ENCODE results near the gene VANGL1. TPM values are rescaled to one million over a fixed set of nuclear protein-coding genes. Genes with fewer than 3 reads are reported as not detected.

Gene VANGL1
- total RNA-seq, 4 donors from 2014 or later, result 6.3 to 11.7 (median 8.1) TPM

GRCh38 chr1:115658646-115659045 lies 16.9 kb downstream of the VANGL1 start:
- TF ChIP-seq POLR2AphosphoS5 (IDR thresholded peaks at IDR 0.05) (no peak), EP300 (IDR thresholded peaks at IDR 0.05) (no peak), POLR2A (IDR thresholded peaks at IDR 0.05; ENCODE audit: low read depth) (no peak)
- TF ChIP-seq, protein P1, sequence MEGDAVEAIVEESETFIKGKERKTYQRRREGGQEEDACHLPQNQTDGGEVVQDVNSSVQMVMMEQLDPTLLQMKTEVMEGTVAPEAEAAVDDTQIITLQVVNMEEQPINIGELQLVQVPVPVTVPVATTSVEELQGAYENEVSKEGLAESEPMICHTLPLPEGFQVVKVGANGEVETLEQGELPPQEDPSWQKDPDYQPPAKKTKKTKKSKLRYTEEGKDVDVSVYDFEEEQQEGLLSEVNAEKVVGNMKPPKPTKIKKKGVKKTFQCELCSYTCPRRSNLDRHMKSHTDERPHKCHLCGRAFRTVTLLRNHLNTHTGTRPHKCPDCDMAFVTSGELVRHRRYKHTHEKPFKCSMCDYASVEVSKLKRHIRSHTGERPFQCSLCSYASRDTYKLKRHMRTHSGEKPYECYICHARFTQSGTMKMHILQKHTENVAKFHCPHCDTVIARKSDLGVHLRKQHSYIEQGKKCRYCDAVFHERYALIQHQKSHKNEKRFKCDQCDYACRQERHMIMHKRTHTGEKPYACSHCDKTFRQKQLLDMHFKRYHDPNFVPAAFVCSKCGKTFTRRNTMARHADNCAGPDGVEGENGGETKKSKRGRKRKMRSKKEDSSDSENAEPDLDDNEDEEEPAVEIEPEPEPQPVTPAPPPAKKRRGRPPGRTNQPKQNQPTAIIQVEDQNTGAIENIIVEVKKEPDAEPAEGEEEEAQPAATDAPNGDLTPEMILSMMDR (IDR thresholded peaks at IDR 0.05), result no peak
- intact Hi-C loops (cut with DNase I), result no loop called here
- 79% methylated on average over 1 of the region's 1 CpG for WGBS

DNA sequence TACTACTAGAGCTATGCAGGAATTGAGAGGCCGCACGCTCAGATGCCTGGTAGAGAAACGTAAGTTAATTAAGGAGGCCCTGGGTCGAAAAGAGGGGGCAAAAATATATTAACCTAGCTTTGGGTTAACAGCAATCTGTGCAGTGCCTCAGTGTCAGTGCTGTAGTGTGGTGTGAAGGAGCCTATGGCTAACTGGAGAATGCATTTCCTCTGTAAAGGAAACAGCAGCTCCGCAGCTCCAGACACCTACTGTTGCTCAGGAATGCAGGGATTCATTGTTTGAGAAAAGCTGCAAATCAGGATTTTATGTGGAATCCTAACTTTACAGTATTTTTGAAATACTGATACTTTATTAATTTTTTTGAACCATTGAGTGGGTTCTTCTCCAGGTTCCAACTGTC lies 18.4 kb downstream of the VANGL1 start:
- Histone ChIP-seq H3K27ac (replicated peaks in 1 of 4) (no peak overlapping the region), H3K27me3 (no peaks in the 10 kb centered on the region), H3K36me3 (peaks cover 9 to 64% (median 38%) of the 10 kb centered on the region in 4 donors), H3K4me1 (peaks cover 21 to 26% (median 24%) of the 10 kb centered on the region in 4 donors), H3K9me3 (no peaks in the 10 kb centered on the region), H3K4me3 (no peak overlapping the region)
- no peak for DNase-seq (ENCODE audit: extremely low spot score)
- TF ChIP-seq, protein P1 (IDR thresholded peaks at IDR 0.05), result no peak
- no peak for TF ChIP-seq POLR2AphosphoS5 (IDR thresholded peaks at IDR 0.05)
- TF ChIP-seq POLR2A (IDR thresholded peaks at IDR 0.05; ENCODE audit: low read depth), result no peak
- TF ChIP-seq EP300 (IDR thresholded peaks at IDR 0.05), result no peak
- intact Hi-C loops (cut with DNase I), result no loop called here
- 97% methylated on average over 5 of the region's 5 CpGs for WGBS

More at GRCh38 chr1:115658646-115659045, 16.9 kb downstream of the VANGL1 start:
- Histone ChIP-seq H3K9me3 (no peaks in the 10 kb centered on the region), H3K27ac (replicated peaks in 1 of 4) (no peak overlapping the region), H3K27me3 (no peaks in the 10 kb centered on the region), H3K4me3 (no peak overlapping the region), H3K36me3 (peaks cover 3 to 52% (median 24%) of the 10 kb centered on the region in 4 donors), H3K4me1 (peaks cover 30 to 37% (median 33%) of the 10 kb centered on the region in 4 donors)
- no peak for DNase-seq (ENCODE audit: extremely low spot score)

DNA sequence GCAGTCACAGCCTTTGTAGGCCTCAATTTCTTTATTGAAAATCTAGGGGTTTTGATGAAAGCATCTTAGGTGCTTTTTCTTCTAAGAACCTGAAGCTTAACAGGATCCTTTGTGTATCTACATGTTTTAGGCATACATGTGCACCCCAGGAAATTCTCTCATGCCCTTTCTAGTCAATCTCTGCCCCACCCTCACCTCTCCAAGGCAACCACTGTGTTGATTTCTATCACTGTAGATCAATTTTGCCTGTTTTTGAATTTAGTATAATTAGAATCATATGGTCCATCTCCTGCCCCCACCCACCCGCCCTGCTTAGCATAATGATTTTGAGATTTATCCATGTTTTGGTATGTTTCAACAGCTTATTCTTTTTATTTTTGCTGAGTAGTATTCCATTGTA lies 19.4 kb downstream of the VANGL1 start:
- H3K9me3 ChIP-seq, result no peaks in the 10 kb centered on the region
- intact Hi-C loops (cut with DNase I), result no loop called here
- 89% methylated on average over 1 of the region's 1 CpG for WGBS
- no peak overlapping the region for H3K4me3 ChIP-seq
- H3K4me1 ChIP-seq, result peaks cover 17 to 26% (median 23%) of the 10 kb centered on the region in 4 donors
- H3K27me3 ChIP-seq, result no peaks in the 10 kb centered on the region
- no peak for DNase-seq (ENCODE audit: extremely low spot score)
- H3K36me3 ChIP-seq, result peaks cover 9 to 74% (median 45%) of the 10 kb centered on the region in 4 donors
- H3K27ac ChIP-seq (replicated peaks in 1 of 4), result no peak overlapping the region
- TF ChIP-seq, protein P1 (IDR thresholded peaks at IDR 0.05), result no peak
- TF ChIP-seq POLR2A (IDR thresholded peaks at IDR 0.05; ENCODE audit: low read depth), result no peak
- no peak for TF ChIP-seq EP300 (IDR thresholded peaks at IDR 0.05)
- TF ChIP-seq POLR2AphosphoS5 (IDR thresholded peaks at IDR 0.05), result no peak

- peaks cover 8 to 47% (median 44%) of the 10 kb centered on the region in 4 donors for H3K4me1 ChIP-seq
- no peak for TF ChIP-seq POLR2A (IDR thresholded peaks at IDR 0.05; ENCODE audit: low read depth)
- TF ChIP-seq, protein P1 (IDR thresholded peaks at IDR 0.05), result no peak
- TF ChIP-seq POLR2AphosphoS5 (IDR thresholded peaks at IDR 0.05), result no peak
- TF ChIP-seq EP300 (IDR thresholded peaks at IDR 0.05), result no peak
- no peak overlapping the region for H3K4me3 ChIP-seq
- DNase-seq (ENCODE audit: extremely low spot score), result no peak
- intact Hi-C loops (cut with DNase I), result no loop called here
- no peaks in the 10 kb centered on the region for H3K27me3 ChIP-seq
- peaks cover 9 to 68% (median 38%) of the 10 kb centered on the region in 4 donors for H3K36me3 ChIP-seq
- no peaks in the 10 kb centered on the region for H3K9me3 ChIP-seq
- H3K27ac ChIP-seq (replicated peaks in 1 of 4), result no peak overlapping the region
- WGBS, result 100% methylated on average over 6 of the region's 7 CpGs
These were observed 23.7 kb downstream of the VANGL1 start for GRCh38 chr1:115665319-115666096.

Data from esophagus muscularis mucosa (tissue), 4 donors.